Measurements from ENCODE around the gene CAPN14. TPM values are rescaled to one million over a fixed set of nuclear protein-coding genes. Genes with fewer than 3 reads are reported as not detected.
A peak's percentile ranks its signal among the peaks of the same experiment; 100 is the strongest.

Gene CAPN14
- total RNA-seq, 6 donors from 2014 or later, result 0.11 to 1.0 (median 0.27) TPM

DNA sequence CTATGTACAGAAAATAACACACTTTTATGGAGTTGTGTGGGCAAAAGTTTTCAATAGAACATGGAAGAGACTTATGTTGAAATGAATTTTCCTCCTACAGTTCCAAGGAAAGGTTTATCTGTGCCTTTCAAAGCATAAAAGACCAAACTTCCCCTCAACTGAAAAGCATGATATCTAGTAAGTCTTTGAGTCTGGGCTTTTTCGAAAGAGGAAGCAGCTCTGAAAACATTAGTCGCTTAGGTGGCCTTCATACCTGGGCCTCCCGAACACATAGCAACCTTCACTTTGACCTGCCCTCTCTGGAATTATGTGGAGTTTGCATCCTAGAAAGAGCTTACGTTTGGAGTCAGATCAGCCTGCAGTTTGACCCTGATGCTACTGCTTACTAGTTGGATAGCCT is 4.8 kb upstream of the CAPN14 start:
- WGBS, 2 donors, result 79 to 82% methylated on average over 4 of the region's 4 CpGs

DNA sequence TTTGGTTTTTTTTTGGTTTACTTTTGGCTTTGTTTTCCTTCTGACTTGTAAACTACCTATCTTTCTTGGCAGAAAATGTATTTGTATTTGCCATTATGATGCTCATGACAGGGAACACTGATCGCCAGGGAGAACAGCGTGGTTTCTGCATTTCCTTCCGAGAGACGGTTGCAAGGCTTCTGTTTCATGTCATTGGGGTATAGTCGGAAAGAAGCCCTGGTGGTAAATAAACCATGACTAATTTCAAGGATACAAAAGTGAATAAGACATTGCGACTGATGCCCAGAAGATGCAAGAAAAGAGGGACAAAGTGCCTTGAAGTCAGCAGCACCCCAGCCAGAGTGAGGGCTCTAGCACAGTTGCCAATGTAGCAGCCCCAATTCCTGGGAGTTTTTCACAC is 4.2 kb upstream of the CAPN14 start:
- Histone ChIP-seq H3K9me3 (no peaks in the 10 kb centered on the region), H3K4me3 (no peak overlapping the region), H3K4me1 (peaks cover 0 to 13% (median 3%) of the 10 kb centered on the region in 4 donors), H3K27me3 (no peaks in the 10 kb centered on the region), H3K27ac (no peak overlapping the region), H3K36me3 (no peaks in the 10 kb centered on the region)
- WGBS, 2 donors, result 67 to 71% methylated on average over 6 of the region's 6 CpGs
- ATAC-seq (ENCODE audit: low FRiP score in 2 of 2) (no peak), DNase-seq (no peak)
- TF ChIP-seq POLR2AphosphoS5 (IDR thresholded peaks at IDR 0.05) (no peak), POLR2A (IDR thresholded peaks at IDR 0.05) (no peak), EP300 (IDR thresholded peaks at IDR 0.05) (no peak)
- TF ChIP-seq, protein P1, sequence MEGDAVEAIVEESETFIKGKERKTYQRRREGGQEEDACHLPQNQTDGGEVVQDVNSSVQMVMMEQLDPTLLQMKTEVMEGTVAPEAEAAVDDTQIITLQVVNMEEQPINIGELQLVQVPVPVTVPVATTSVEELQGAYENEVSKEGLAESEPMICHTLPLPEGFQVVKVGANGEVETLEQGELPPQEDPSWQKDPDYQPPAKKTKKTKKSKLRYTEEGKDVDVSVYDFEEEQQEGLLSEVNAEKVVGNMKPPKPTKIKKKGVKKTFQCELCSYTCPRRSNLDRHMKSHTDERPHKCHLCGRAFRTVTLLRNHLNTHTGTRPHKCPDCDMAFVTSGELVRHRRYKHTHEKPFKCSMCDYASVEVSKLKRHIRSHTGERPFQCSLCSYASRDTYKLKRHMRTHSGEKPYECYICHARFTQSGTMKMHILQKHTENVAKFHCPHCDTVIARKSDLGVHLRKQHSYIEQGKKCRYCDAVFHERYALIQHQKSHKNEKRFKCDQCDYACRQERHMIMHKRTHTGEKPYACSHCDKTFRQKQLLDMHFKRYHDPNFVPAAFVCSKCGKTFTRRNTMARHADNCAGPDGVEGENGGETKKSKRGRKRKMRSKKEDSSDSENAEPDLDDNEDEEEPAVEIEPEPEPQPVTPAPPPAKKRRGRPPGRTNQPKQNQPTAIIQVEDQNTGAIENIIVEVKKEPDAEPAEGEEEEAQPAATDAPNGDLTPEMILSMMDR (IDR thresholded peaks at IDR 0.05), result no peak

More for the DNA sequence above, 4.8 kb upstream of the CAPN14 start:
- ATAC-seq (ENCODE audit: low FRiP score in 2 of 2), result no peak
- H3K27me3 ChIP-seq, result no peaks in the 10 kb centered on the region
- H3K4me3 ChIP-seq, result no peak overlapping the region
- no peaks in the 10 kb centered on the region for H3K9me3 ChIP-seq
- no peaks in the 10 kb centered on the region for H3K36me3 ChIP-seq
- DNase-seq, result no peak
- no peak overlapping the region for H3K27ac ChIP-seq
- no peak for TF ChIP-seq POLR2A (IDR thresholded peaks at IDR 0.05)
- TF ChIP-seq POLR2AphosphoS5 (IDR thresholded peaks at IDR 0.05), result no peak
- TF ChIP-seq, protein P1 (IDR thresholded peaks at IDR 0.05), result no peak
- no peak for TF ChIP-seq EP300 (IDR thresholded peaks at IDR 0.05)
- H3K4me1 ChIP-seq, result peaks cover 0 to 13% (median 3%) of the 10 kb centered on the region in 4 donors

- DNase-seq (no peak), ATAC-seq (ENCODE audit: low FRiP score in 2 of 2) (peak; percentile 44 to 70)
- peak in 1 of 4 donors; percentile 13 for TF ChIP-seq POLR2A (IDR thresholded peaks at IDR 0.05)
- TF ChIP-seq, protein P1 (IDR thresholded peaks at IDR 0.05), result no peak
- WGBS, 2 donors, result 63 to 64% methylated on average over 11 of the region's 11 CpGs
- H3K27me3 ChIP-seq, result no peaks in the 10 kb centered on the region
- H3K4me3 ChIP-seq, result no peak overlapping the region
- peak overlapping the region in 3 of 4 donors; percentile 9 to 39 (median 36) for H3K27ac ChIP-seq
- no peaks in the 10 kb centered on the region for H3K36me3 ChIP-seq
- peaks cover 0 to 13% (median 3%) of the 10 kb centered on the region in 4 donors for H3K4me1 ChIP-seq
- H3K9me3 ChIP-seq, result no peaks in the 10 kb centered on the region
Observed at GRCh38 chr2:31219131-31219969, 2.0 kb upstream of the CAPN14 start.

GRCh38 chr2:31216734-31217133 is 581 bp downstream of the CAPN14 start:
- Histone ChIP-seq H3K9me3 (no peaks in the 10 kb centered on the region), H3K4me1 (peaks cover 0 to 13% (median 3%) of the 10 kb centered on the region in 4 donors), H3K27me3 (no peaks in the 10 kb centered on the region), H3K36me3 (no peaks in the 10 kb centered on the region), H3K27ac (no peak overlapping the region), H3K4me3 (no peak overlapping the region)
- DNase-seq (no peak), ATAC-seq (ENCODE audit: low FRiP score in 2 of 2) (no peak)
- no peak for TF ChIP-seq EP300 (IDR thresholded peaks at IDR 0.05)
- TF ChIP-seq POLR2AphosphoS5 (IDR thresholded peaks at IDR 0.05), result no peak
- no peak for TF ChIP-seq POLR2A (IDR thresholded peaks at IDR 0.05)
- TF ChIP-seq, protein P1 (IDR thresholded peaks at IDR 0.05), result no peak
- 70 to 71% methylated on average over 5 of the region's 5 CpGs for WGBS, 2 donors

Data from upper lobe of left lung (tissue), 6 donors.